Measurements from ENCODE around the gene SEC14L1. TPM values are rescaled to one million over a fixed set of nuclear protein-coding genes. Genes with fewer than 3 reads are reported as not detected.
"Not testable (repeated sequence)": the region's sequence is repeated elsewhere in the genome, so short reads cannot be mapped to it uniquely, and the experiment has no call there.

Gene SEC14L1
- total RNA-seq, 6 donors from 2014 or later: 100 to 291 (median 145) TPM

GRCh38 chr17:77254951-77255825, 114.4 kb downstream of the SEC14L1 start:
- peak overlapping the region; percentile 27 to 66 (median 55) for H3K27ac ChIP-seq
- peaks cover 19 to 28% (median 27%) of the 10 kb centered on the region in 4 donors for H3K4me1 ChIP-seq
- H3K27me3 ChIP-seq: no peaks in the 10 kb centered on the region
- DNase-seq (peak; percentile 75 to 82), ATAC-seq (ENCODE audit: low FRiP score in 2 of 2) (peak; percentile 53 to 90)
- no peaks in the 10 kb centered on the region for H3K9me3 ChIP-seq
- TF ChIP-seq CTCF (IDR thresholded peaks at IDR 0.05) (peak in 2 of 6 experiments; percentile 16 to 46), EP300 (IDR thresholded peaks at IDR 0.05) (no peak), POLR2A (IDR thresholded peaks at IDR 0.05) (no peak), POLR2AphosphoS5 (IDR thresholded peaks at IDR 0.05) (peak in 1 of 2 donors; percentile 44)
- no peak overlapping the region for H3K4me3 ChIP-seq
- H3K36me3 ChIP-seq: no peaks in the 10 kb centered on the region
- 61 to 63% methylated on average over 18 to 25 of the region's 25 CpGs for WGBS, 2 donors

DNA sequence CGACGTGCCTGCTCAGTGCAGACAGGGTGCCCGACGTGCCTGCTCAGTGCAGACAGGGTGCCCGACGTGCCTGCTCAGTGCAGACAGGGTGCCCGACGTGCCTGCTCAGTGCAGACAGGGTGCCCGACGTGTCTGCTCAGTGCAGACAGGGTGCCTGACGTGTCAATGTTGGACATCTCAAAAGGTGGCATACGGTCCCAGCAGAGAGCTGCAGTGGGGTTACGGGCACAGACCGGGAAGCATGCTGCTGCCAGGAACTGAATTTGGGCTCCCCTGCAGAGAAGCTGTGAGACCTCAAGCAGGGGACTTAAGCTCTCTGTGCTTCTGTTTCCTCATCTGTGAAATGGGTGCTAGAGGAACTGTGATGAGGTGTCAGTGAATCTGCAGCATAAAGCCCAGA, 115.2 kb downstream of the SEC14L1 start:
- 93 to 95% methylated on average over 3 to 14 of the region's 14 CpGs for WGBS, 2 donors
- peak overlapping the region in 1 of 4 donors; percentile 66 for H3K27ac ChIP-seq
- H3K4me1 ChIP-seq: peaks cover 19 to 28% (median 27%) of the 10 kb centered on the region in 4 donors
- DNase-seq: peak in 1 of 2 donors; percentile 53
- H3K27me3 ChIP-seq; H3K36me3 ChIP-seq; H3K4me3 ChIP-seq; ATAC-seq (ENCODE audit: low FRiP score in 2 of 2); H3K9me3 ChIP-seq: not testable (repeated sequence)

- 60 to 91% methylated on average over 1 to 2 of the region's 2 CpGs for WGBS, 2 donors
- Histone ChIP-seq H3K4me3 (no peak overlapping the region), H3K4me1 (peaks cover 19 to 28% (median 27%) of the 10 kb centered on the region in 4 donors), H3K27me3 (no peaks in the 10 kb centered on the region), H3K9me3 (no peaks in the 10 kb centered on the region), H3K27ac (no peak overlapping the region), H3K36me3 (no peaks in the 10 kb centered on the region)
- no peak for TF ChIP-seq POLR2A (IDR thresholded peaks at IDR 0.05)
- no peak for TF ChIP-seq EP300 (IDR thresholded peaks at IDR 0.05)
- no peak for TF ChIP-seq POLR2AphosphoS5 (IDR thresholded peaks at IDR 0.05)
- TF ChIP-seq CTCF (IDR thresholded peaks at IDR 0.05): no peak
- ATAC-seq (ENCODE audit: low FRiP score in 2 of 2) (no peak), DNase-seq (no peak)
Observed at GRCh38 chr17:77256710-77257109, 115.9 kb downstream of the SEC14L1 start.

DNA sequence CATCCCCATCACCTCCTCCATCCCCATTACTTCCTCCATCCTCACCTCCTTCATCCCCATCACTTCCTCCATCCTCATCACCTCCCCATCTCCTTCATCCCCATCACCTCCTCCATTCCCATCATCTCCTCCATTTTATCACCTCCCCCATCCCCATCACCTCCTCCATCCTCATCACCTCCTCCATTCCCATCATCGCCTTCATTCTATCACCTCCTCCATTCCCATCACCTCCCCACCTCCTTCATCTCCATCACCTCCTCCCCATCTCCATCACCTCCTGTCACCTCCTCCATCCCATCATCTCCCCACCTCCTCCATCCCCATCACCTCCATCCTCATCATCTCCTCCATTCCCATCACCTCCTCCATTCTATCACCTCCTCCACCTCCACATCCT, 116.4 kb downstream of the SEC14L1 start:
- no peak for DNase-seq
- Histone ChIP-seq H3K4me3 (no peak overlapping the region), H3K27me3 (no peaks in the 10 kb centered on the region), H3K9me3 (no peaks in the 10 kb centered on the region), H3K4me1 (peaks cover 19 to 28% (median 27%) of the 10 kb centered on the region in 4 donors), H3K36me3 (no peaks in the 10 kb centered on the region), H3K27ac (no peak overlapping the region)
- no peak for ATAC-seq (ENCODE audit: low FRiP score in 2 of 2)
- 94 to 100% methylated on average over 1 of the region's 1 CpG for WGBS, 2 donors
- TF ChIP-seq CTCF (IDR thresholded peaks at IDR 0.05) (no peak), POLR2AphosphoS5 (IDR thresholded peaks at IDR 0.05) (no peak), POLR2A (IDR thresholded peaks at IDR 0.05) (no peak), EP300 (IDR thresholded peaks at IDR 0.05) (no peak)

DNA sequence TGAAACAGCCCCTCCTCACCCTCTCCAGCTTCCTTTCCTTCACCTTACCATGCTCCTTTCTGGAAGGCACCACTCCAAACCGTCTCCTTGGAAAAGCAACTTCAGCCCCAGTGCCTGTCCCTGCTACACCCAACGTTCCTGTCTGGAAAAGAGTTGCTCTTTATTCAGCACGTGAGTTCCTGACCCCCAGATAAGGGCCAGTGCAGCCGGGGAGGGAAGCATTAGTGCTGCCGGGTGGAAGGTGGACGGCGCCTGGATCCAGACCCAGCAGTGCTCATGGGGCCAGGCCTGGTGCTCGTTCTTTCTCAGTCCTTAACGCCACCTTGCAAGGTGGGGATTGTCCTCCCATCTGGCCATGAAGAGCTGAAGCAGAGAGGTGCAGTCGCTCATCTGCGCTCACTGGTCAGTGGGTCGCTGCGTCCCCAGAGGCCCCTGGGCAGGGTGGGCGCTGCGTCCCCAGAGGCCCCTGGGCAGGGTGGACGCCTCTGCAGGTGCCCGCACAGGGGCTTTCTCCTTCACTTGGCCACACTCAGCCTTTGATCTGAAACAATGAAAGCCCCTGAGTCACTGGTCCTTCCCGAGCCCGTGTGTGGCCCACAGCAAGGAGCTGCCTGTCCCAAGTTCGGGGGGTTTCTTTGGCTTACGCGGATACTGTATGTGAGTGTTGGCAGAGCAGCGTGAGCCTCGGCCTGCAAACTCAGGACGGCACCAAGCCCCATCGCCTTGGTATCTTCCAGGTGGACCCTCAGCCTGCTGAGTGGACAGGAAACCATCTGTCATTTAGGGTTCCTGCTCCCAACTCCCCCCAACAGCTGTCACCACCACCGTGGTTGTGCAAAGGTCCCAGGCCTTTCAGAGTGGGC, 117.1 kb downstream of the SEC14L1 start:
- no peaks in the 10 kb centered on the region for H3K9me3 ChIP-seq
- peaks cover 19 to 28% (median 25%) of the 10 kb centered on the region in 4 donors for H3K4me1 ChIP-seq
- TF ChIP-seq POLR2A (IDR thresholded peaks at IDR 0.05): no peak
- no peak for TF ChIP-seq POLR2AphosphoS5 (IDR thresholded peaks at IDR 0.05)
- TF ChIP-seq CTCF (IDR thresholded peaks at IDR 0.05): no peak
- TF ChIP-seq EP300 (IDR thresholded peaks at IDR 0.05): no peak
- WGBS, 2 donors: 87 to 91% methylated on average over 17 to 27 of the region's 27 CpGs
- H3K36me3 ChIP-seq: no peaks in the 10 kb centered on the region
- H3K4me3 ChIP-seq: no peak overlapping the region
- H3K27ac ChIP-seq: no peak overlapping the region
- no peak for ATAC-seq (ENCODE audit: low FRiP score in 2 of 2)
- H3K27me3 ChIP-seq: no peaks in the 10 kb centered on the region
- peak in 1 of 2 donors; percentile 64 for DNase-seq
